Spleen (tissue), 11 donors: Measurements from ENCODE around the gene PPAT. TPM values are rescaled to one million over a fixed set of nuclear protein-coding genes. Genes with fewer than 3 reads are reported as not detected.
A peak's percentile ranks its signal among the peaks of the same experiment; 100 is the strongest.

ENCODE experiments used
- DNase-seq: peaks from one replicate; pipeline ENCODE4 v3.0.0-alpha.2; 2020
- H3K27ac ChIP-seq, 8 donors: fragments of 200-600 bp; sonication (generic) in 7 of 8; 1 replicate in 4 of 8; 2 replicates in 4 of 8; pipeline versions ENCODE4 v1.5.0 to v1.8.0; 2016 to 2021; ENCODE audit warnings: inconsistent platforms in 4 of 8, mild to moderate bottlenecking in 4 of 8, moderate library complexity in 1 of 8
- H3K27me3 ChIP-seq, 7 donors: fragments of 200-600 bp; sonication (generic) in 6 of 7; replicated peaks in 1 of 7; 1 replicate in 4 of 7; 2 replicates in 3 of 7; pipeline versions ENCODE4 v1.5.0 to v1.8.0; 2016 to 2021; ENCODE audit warnings: inconsistent platforms in 3 of 7, mild to moderate bottlenecking in 1 of 7
- H3K36me3 ChIP-seq, 6 donors: fragments of 200-600 bp; sonication (generic) in 5 of 6; 1 replicate in 4 of 6; 2 replicates in 2 of 6; pipeline versions ENCODE4 v1.5.0 to v1.8.0; 2016 to 2021; ENCODE audit warnings: inconsistent platforms in 2 of 6
- H3K4me1 ChIP-seq, 6 donors: fragments of 200-600 bp; sonication (generic) in 5 of 6; 1 replicate in 3 of 6; 2 replicates in 3 of 6; pipeline versions ENCODE4 v1.5.0 to v1.8.0; 2016 to 2021; ENCODE audit warnings: inconsistent platforms in 3 of 6
- H3K4me3 ChIP-seq, 8 donors: fragments of 200-600 bp; sonication (generic) in 7 of 8; 1 replicate in 4 of 8; 2 replicates in 4 of 8; pipeline versions ENCODE4 v1.5.0 to v1.8.0; 2016 to 2021; ENCODE audit warnings: inconsistent platforms in 4 of 8, mild to moderate bottlenecking in 4 of 8, moderate library complexity in 2 of 8
- H3K9me3 ChIP-seq, 8 donors: fragments of 200-600 bp; sonication (generic) in 7 of 8; 1 replicate in 4 of 8; 2 replicates in 4 of 8; pipeline versions ENCODE4 v1.5.0 to v1.8.0; 2016 to 2021; ENCODE audit warnings: inconsistent platforms in 4 of 8
- CTCF ChIP-seq, 11 experiments: fragments of 200-600 bp in 7 of 11; fragments of 450-650 bp in 4 of 11; sonication (generic) in 4 of 11; IDR thresholded peaks in 8 of 11; conservative IDR thresholded peaks in 3 of 11; 1 replicate in 7 of 11; 2 replicates in 4 of 11; pipeline versions ENCODE4 v1.4.0 to v1.8.0; 2016 to 2021; ENCODE audit warnings: antibody characterized with exemption in 11 of 11, inconsistent platforms in 4 of 11, mild to moderate bottlenecking in 1 of 11
- POLR2A ChIP-seq, 3 donors: fragments of 450-650 bp; IDR thresholded peaks; one replicate each; pipeline ENCODE4 v1.5.1; 2017; ENCODE audit warnings: antibody characterized with exemption in 3 of 3, mild to moderate bottlenecking in 1 of 3
- POLR2AphosphoS5 ChIP-seq, 3 donors: sonication (generic); formaldehyde crosslinking; IDR thresholded peaks; one replicate each; pipeline ENCODE4 v1.5.1; 2017; ENCODE audit warnings: antibody characterized with exemption in 3 of 3
- WGBS, 5 donors: extraction: QIAGEN DNeasy Blood & Tissue Kit in 3 of 5; methylation state at CpG; one replicate each; pipeline versions ENCODE4 v1.1.5 to v1.1.7; 2013 to 2018; 5-methylcytosine and 5-hydroxymethylcytosine counted together
- intact Hi-C: fragments of 100-400 bp; cut with DNase I; formaldehyde crosslinking; loops from one replicate; pipeline ENCODE4 v1.15.0; 2023; ENCODE audit warnings: low total_unique reads
- polyA plus RNA-seq, 3 donors: library from polyadenylated mRNA; stranded (reverse); fragments of 200-250 nt; gene quantifications; one replicate each; pipeline ENCODE4 v1.2.1, GENCODE V29; 2013
- total RNA-seq, 7 donors: library from RNA; depleted of rRNA in 3 of 7; stranded (reverse); fragments of >200 nt in 3 of 7; fragmentation: NEBNext Ultra II Directional in 4 of 7; extraction: Animal tissue kit (Norgen Biotek cat#: 25700) in 4 of 7; gene quantifications; one replicate each; pipeline versions ENCODE4 v1.1.0 to v1.2.1, GENCODE V29; 2016 to 2021
- donor health status: healthy with polysubstance abuse.
- donor health status: DM: no; HTN: no; CAD: no; lungs with moderate emphysema.
- donor health status: DM: no; HTN: no; CAD: no.
- donor health status: Bipolar disorder and iron deficiency.
- donor health status: healthy.
- donor health status: DM: no; HTN: no; CAD: no.
- donor health status: DM: yes; HTN: yes; CAD: no.

Gene PPAT
- total and polyA plus RNA-seq, 10 donors = 2.7 to 10.6 (median 7.2) TPM

GRCh38 chr4:56440983-56441382, 5.6 kb upstream of the PPAT start:
- intact Hi-C loops = no loop called here
- Histone ChIP-seq H3K9me3 (no peaks in the 10 kb centered on the region), H3K36me3 (peaks cover 0 to 35% (median 8%) of the 10 kb centered on the region in 6 donors), H3K4me1 (peaks cover 0 to 32% (median 12%) of the 10 kb centered on the region in 6 donors), H3K4me3 (no peak overlapping the region), H3K27ac (no peak overlapping the region), H3K27me3 (no peaks in the 10 kb centered on the region)
- DNase-seq = no peak
- 79 to 98% (median 86%) methylated on average over 1 of the region's 1 CpG for WGBS, 5 donors
- TF ChIP-seq CTCF (IDR thresholded peaks at IDR 0.05 in 8 of 11, conservative IDR thresholded peaks at IDR 0.05 in 3 of 11) = no peak

GRCh38 chr4:56438766-56439165, 3.4 kb upstream of the PPAT start:
- Histone ChIP-seq H3K27me3 (no peaks in the 10 kb centered on the region), H3K9me3 (no peaks in the 10 kb centered on the region), H3K4me3 (no peak overlapping the region), H3K27ac (no peak overlapping the region), H3K4me1 (peaks cover 9 to 47% (median 26%) of the 10 kb centered on the region in 6 donors), H3K36me3 (peaks cover 0 to 22% (median 8%) of the 10 kb centered on the region in 6 donors)
- WGBS, 5 donors = 85 to 93% (median 92%) methylated on average over 2 of the region's 2 CpGs
- DNase-seq = no peak
- TF ChIP-seq CTCF (IDR thresholded peaks at IDR 0.05 in 8 of 11, conservative IDR thresholded peaks at IDR 0.05 in 3 of 11) (no peak), POLR2A (IDR thresholded peaks at IDR 0.05) (no peak), POLR2AphosphoS5 (IDR thresholded peaks at IDR 0.05) (no peak)
- intact Hi-C loops = no loop called here

GRCh38 chr4:56434599-56435139, 746 bp downstream of the PPAT start:
- Histone ChIP-seq H3K27ac (peak overlapping the region; percentile 91 to 97 (median 96)), H3K9me3 (no peaks in the 10 kb centered on the region), H3K27me3 (no peaks in the 10 kb centered on the region), H3K4me3 (peak overlapping the region; percentile 79 to 92 (median 86)), H3K4me1 (peaks cover 9 to 51% (median 32%) of the 10 kb centered on the region in 6 donors), H3K36me3 (no peaks in the 10 kb centered on the region)
- no peak for DNase-seq
- 0 to 2% (median 1%) methylated on average over 14 to 15 of the region's 15 CpGs for WGBS, 5 donors
- peak in 1 of 11 experiments; percentile 1 for TF ChIP-seq CTCF (IDR thresholded peaks at IDR 0.05 in 8 of 11, conservative IDR thresholded peaks at IDR 0.05 in 3 of 11)
- TF ChIP-seq POLR2A (IDR thresholded peaks at IDR 0.05) = no peak
- intact Hi-C loops = no loop called here

GRCh38 chr4:56433280-56433679, 2.1 kb downstream of the PPAT start:
- peaks cover 9 to 45% (median 30%) of the 10 kb centered on the region in 6 donors for H3K4me1 ChIP-seq
- H3K27ac ChIP-seq = no peak overlapping the region
- H3K9me3 ChIP-seq = no peaks in the 10 kb centered on the region
- H3K36me3 ChIP-seq = no peaks in the 10 kb centered on the region
- intact Hi-C loops = no loop called here
- TF ChIP-seq CTCF (IDR thresholded peaks at IDR 0.05 in 8 of 11, conservative IDR thresholded peaks at IDR 0.05 in 3 of 11) (no peak), POLR2A (IDR thresholded peaks at IDR 0.05) (no peak), POLR2AphosphoS5 (IDR thresholded peaks at IDR 0.05) (no peak)
- no peak for DNase-seq
- H3K27me3 ChIP-seq = no peaks in the 10 kb centered on the region
- peak overlapping the region in 1 of 8 donors; percentile 84 for H3K4me3 ChIP-seq
